Measurements from ENCODE around the gene PLXNA2.

PLXNA2 gene

GRCh38 chr1:208093754-208094719 lies 150.1 kb downstream of the PLXNA2 start:
- peak; percentile 81 for ATAC-seq
- TF ChIP-seq ZFP30 (CRISPR knock-in tag; IDR thresholded peaks at IDR 0.05), result no peak
- peak; percentile 67 for TF ChIP-seq ZC3H10 (CRISPR knock-in tag; IDR thresholded peaks at IDR 0.05)

DNA sequence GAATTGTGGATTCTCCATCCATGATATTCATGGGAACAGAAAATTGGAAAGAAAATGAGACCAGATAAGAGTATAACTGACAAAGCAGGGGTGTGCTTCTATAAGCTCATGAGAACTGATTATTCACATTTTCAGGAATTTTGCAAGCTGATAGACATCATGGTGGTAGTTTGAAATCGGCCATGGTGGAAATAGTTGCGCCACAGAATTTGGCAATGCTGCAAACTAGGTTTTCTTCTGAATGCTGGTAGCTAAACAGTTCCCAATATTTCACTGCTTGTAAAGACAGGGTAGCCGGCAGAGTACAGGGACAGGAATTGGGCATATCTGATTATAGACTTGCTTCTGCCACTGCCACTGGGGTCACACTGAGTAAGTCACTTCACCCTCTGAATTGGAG lies 151.1 kb downstream of the PLXNA2 start:
- TF ChIP-seq RARB (CRISPR knock-in tag; IDR thresholded peaks at IDR 0.05), result no peak
- TF ChIP-seq, protein P1, sequence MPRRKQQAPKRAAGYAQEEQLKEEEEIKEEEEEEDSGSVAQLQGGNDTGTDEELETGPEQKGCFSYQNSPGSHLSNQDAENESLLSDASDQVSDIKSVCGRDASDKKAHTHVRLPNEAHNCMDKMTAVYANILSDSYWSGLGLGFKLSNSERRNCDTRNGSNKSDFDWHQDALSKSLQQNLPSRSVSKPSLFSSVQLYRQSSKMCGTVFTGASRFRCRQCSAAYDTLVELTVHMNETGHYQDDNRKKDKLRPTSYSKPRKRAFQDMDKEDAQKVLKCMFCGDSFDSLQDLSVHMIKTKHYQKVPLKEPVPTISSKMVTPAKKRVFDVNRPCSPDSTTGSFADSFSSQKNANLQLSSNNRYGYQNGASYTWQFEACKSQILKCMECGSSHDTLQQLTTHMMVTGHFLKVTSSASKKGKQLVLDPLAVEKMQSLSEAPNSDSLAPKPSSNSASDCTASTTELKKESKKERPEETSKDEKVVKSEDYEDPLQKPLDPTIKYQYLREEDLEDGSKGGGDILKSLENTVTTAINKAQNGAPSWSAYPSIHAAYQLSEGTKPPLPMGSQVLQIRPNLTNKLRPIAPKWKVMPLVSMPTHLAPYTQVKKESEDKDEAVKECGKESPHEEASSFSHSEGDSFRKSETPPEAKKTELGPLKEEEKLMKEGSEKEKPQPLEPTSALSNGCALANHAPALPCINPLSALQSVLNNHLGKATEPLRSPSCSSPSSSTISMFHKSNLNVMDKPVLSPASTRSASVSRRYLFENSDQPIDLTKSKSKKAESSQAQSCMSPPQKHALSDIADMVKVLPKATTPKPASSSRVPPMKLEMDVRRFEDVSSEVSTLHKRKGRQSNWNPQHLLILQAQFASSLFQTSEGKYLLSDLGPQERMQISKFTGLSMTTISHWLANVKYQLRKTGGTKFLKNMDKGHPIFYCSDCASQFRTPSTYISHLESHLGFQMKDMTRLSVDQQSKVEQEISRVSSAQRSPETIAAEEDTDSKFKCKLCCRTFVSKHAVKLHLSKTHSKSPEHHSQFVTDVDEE (CRISPR knock-in tag; IDR thresholded peaks at IDR 0.05), result no peak
- TF ChIP-seq ARNTL (CRISPR knock-in tag; IDR thresholded peaks at IDR 0.05; ENCODE audit: borderline replicate concordance, low read depth), result no peak
- TF ChIP-seq, protein P2, sequence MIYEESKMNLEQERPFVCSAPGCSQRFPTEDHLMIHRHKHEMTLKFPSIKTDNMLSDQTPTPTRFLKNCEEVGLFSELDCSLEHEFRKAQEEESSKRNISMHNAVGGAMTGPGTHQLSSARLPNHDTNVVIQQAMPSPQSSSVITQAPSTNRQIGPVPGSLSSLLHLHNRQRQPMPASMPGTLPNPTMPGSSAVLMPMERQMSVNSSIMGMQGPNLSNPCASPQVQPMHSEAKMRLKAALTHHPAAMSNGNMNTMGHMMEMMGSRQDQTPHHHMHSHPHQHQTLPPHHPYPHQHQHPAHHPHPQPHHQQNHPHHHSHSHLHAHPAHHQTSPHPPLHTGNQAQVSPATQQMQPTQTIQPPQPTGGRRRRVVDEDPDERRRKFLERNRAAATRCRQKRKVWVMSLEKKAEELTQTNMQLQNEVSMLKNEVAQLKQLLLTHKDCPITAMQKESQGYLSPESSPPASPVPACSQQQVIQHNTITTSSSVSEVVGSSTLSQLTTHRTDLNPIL (CRISPR knock-in tag; IDR thresholded peaks at IDR 0.05; ENCODE audit: low read depth), result no peak
- TF ChIP-seq ZNF8 (CRISPR knock-in tag; IDR thresholded peaks at IDR 0.05), result no peak
- no peak for TF ChIP-seq ISL1 (CRISPR knock-in tag; IDR thresholded peaks at IDR 0.05)
- ATAC-seq, result no peak

DNA sequence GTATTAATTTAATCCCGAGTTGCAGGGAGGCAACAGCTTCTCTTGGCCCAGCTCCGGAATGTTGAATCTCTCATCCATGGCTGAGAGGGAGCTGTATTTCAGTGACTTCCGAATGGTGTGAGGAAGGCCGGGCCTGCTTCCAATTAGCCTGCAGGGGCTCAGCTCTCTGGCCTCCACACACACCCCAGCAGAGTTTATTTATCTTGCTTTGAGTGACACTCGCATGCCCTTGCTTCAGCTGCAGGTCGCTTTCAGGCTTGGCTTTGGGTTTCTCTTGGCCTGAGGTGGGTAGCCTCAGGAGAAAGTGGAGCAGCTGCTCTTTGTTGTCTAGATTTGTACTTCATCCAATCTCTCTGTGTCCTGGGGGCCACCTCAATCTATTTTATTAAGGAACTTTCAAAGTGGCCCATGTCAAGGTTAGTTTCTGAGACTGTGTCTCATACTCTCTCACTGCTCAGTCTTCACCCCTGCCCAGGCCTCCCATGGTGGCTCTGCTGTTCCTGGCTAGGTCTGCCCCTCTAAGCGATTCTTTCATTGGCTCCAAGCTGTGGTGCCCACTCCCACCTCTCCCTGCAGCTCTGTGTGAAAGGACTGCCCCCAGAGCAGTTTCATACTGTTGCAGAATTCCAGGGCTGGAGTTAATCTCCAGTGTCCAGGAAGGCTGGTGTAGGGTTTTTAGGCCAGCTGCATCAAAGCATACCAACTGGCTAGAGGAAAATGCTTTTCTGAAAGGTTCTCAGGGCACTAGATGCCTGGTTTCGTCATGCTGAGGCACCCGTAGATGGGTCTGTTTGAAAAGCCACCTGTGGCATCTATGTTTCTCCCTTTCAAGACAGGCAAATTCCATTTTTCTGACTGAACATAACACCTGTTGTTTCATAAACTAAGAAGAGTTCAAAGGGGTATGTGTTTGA lies 153.5 kb downstream of the PLXNA2 start:
- TF ChIP-seq ZNF565 (CRISPR knock-in tag; conservative IDR thresholded peaks at IDR 0.05; ENCODE audit: low read depth) (no peak), SNAI2 (CRISPR knock-in tag; IDR thresholded peaks at IDR 0.05) (no peak), ZFP30 (CRISPR knock-in tag; IDR thresholded peaks at IDR 0.05) (no peak), OSR1 (CRISPR knock-in tag; IDR thresholded peaks at IDR 0.05) (no peak)
- ATAC-seq, result peak; percentile 45

DNA sequence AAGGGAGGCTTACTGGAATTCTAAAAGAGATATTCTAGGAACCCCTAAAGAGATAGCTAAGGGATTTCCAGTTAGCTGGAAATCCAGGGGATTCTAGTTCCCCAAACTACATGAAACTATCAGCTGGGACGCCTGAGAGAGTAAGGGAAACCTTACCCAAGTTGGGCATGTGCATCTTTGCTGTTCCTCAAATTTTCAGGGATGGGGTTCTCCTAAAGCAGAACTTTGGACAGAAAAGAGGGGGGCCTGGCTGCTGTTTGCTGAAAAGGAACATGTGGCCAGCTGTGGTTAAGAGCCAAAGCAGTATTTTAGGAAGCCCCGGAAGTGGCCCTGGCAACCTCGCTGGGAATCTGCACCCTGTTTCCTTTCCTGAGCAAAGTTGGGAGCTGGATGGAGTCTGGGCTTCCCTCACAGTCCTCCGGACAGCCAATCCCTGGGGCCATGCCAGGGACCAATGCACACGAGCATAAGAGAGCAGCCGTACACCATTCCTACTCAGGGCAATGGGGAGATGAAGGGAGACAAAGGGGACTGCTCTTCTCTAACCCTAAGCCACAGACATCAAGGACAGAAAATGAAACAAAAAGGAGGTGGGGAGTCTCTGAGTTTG lies 154.3 kb downstream of the PLXNA2 start:
- peak; percentile 8; the same call in 2 of the 3 replicates for ATAC-seq
- no peak for TF ChIP-seq RARB (CRISPR knock-in tag; IDR thresholded peaks at IDR 0.05)
- TF ChIP-seq TOX (CRISPR knock-in tag; IDR thresholded peaks at IDR 0.05; ENCODE audit: borderline replicate concordance), result no peak
- no peak for TF ChIP-seq GLIS3 (CRISPR knock-in tag; IDR thresholded peaks at IDR 0.05)
- TF ChIP-seq ZFP3 (CRISPR knock-in tag; IDR thresholded peaks at IDR 0.05), result no peak
- no peak for TF ChIP-seq PPARA (CRISPR knock-in tag; IDR thresholded peaks at IDR 0.05; ENCODE audit: borderline replicate concordance)
- TF ChIP-seq ZNF70 (CRISPR knock-in tag; IDR thresholded peaks at IDR 0.05), result no peak
- TF ChIP-seq CSRNP3 (CRISPR knock-in tag; IDR thresholded peaks at IDR 0.05), result no peak
- TF ChIP-seq POU6F1 (CRISPR knock-in tag; IDR thresholded peaks at IDR 0.05; ENCODE audit: borderline replicate concordance, low read depth), result no peak
- TF ChIP-seq ESRRG (CRISPR knock-in tag; IDR thresholded peaks at IDR 0.05), result no peak
- TF ChIP-seq ISL1 (CRISPR knock-in tag; IDR thresholded peaks at IDR 0.05), result no peak
- no peak for TF ChIP-seq SNAI2 (CRISPR knock-in tag; IDR thresholded peaks at IDR 0.05)
- no peak for TF ChIP-seq OSR1 (CRISPR knock-in tag; IDR thresholded peaks at IDR 0.05)
- no peak for TF ChIP-seq ZFP30 (CRISPR knock-in tag; IDR thresholded peaks at IDR 0.05)
- no peak for TF ChIP-seq ARNTL (CRISPR knock-in tag; IDR thresholded peaks at IDR 0.05; ENCODE audit: borderline replicate concordance, low read depth)
- no peak for TF ChIP-seq TCF4 (CRISPR knock-in tag; IDR thresholded peaks at IDR 0.05; ENCODE audit: borderline replicate concordance)
- TF ChIP-seq, protein P3, sequence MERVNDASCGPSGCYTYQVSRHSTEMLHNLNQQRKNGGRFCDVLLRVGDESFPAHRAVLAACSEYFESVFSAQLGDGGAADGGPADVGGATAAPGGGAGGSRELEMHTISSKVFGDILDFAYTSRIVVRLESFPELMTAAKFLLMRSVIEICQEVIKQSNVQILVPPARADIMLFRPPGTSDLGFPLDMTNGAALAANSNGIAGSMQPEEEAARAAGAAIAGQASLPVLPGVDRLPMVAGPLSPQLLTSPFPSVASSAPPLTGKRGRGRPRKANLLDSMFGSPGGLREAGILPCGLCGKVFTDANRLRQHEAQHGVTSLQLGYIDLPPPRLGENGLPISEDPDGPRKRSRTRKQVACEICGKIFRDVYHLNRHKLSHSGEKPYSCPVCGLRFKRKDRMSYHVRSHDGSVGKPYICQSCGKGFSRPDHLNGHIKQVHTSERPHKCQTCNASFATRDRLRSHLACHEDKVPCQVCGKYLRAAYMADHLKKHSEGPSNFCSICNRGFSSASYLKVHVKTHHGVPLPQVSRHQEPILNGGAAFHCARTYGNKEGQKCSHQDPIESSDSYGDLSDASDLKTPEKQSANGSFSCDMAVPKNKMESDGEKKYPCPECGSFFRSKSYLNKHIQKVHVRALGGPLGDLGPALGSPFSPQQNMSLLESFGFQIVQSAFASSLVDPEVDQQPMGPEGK (CRISPR knock-in tag; IDR thresholded peaks at IDR 0.05; ENCODE audit: borderline replicate concordance), result no peak
